H1 (cell line): Measurements from ENCODE around the gene DPP10. TPM values are rescaled to one million over a fixed set of nuclear protein-coding genes. Genes with fewer than 3 reads are reported as not detected.

Experiments
- CTCF ChIA-PET: fragments of 300-600 bp; sonication (Branson Sonifier 250); formaldehyde crosslinking; loops from one replicate; lab custom pipeline; 2021; ENCODE audit not compliant: partially characterized antibody; lab: Charles Lee
- POLR2A ChIA-PET: fragments of 300-600 bp; sonication (Branson Sonifier 250); formaldehyde crosslinking; loops from one replicate; lab custom pipeline; 2021; ENCODE audit warnings: inconsistent platforms; ENCODE audit not compliant: partially characterized antibody; lab: Charles Lee
- DNase-seq, 2 experiments: peaks; one replicate each; pipeline versions ENCODE4 v3.0.0 to v3.0.0-alpha.2; 2010 to 2022; ENCODE audit warnings: low spot score in 2 of 2, low read depth in 1 of 2, mixed read lengths in 1 of 2
- FAIRE-seq: peaks from 2 replicates; lab custom pipeline; 2011; peaks lifted over from hg19 to GRCh38; lab: Jason Lieb, UNC
- H2AFZ ChIP-seq: 2 replicates; pipeline ENCODE4 v1.8.1; 2012; ENCODE audit warnings: low read length, inconsistent platforms
- H2AK5ac ChIP-seq: 2 replicates; pipeline ENCODE4 v1.6.1; 2013; ENCODE audit warnings: low read depth, low read length
- H2BK120ac ChIP-seq: replicated peaks from 2 replicates; pipeline ENCODE3; 2013; ENCODE audit warnings: low read depth, low read length, inconsistent platforms
- H2BK12ac ChIP-seq: 2 replicates; pipeline ENCODE4 v1.6.1; 2013; ENCODE audit warnings: low read depth, low read length
- H2BK15ac ChIP-seq: 2 replicates; pipeline ENCODE4 v1.6.1; 2013; ENCODE audit warnings: low read length
- H2BK20ac ChIP-seq: 2 replicates; pipeline ENCODE4 v1.6.1; 2013; ENCODE audit warnings: low read length
- H2BK5ac ChIP-seq: 2 replicates; pipeline ENCODE4 v1.6.1; 2013; ENCODE audit warnings: low read depth, low read length
- H3K14ac ChIP-seq: 2 replicates; pipeline ENCODE4 v1.6.1; 2013; ENCODE audit warnings: inconsistent platforms; ENCODE audit not compliant: insufficient read length
- H3K18ac ChIP-seq: 2 replicates; pipeline ENCODE4 v1.6.1; 2013; ENCODE audit warnings: low read length; ENCODE audit errors: extremely low read depth
- H3K23ac ChIP-seq: 2 replicates; pipeline ENCODE4 v1.6.1; 2013; ENCODE audit warnings: inconsistent platforms; ENCODE audit not compliant: insufficient read length
- H3K23me2 ChIP-seq: 2 replicates; pipeline ENCODE4 v1.6.1; 2013; ENCODE audit warnings: low read depth, low read length
- H3K27ac ChIP-seq: 2 replicates; pipeline ENCODE4 v1.6.1; 2011; ENCODE audit warnings: low read depth, low read length, inconsistent platforms
- H3K27me3 ChIP-seq, 4 experiments: replicated peaks in 1 of 4; 1 replicate in 1 of 4; 2 replicates in 3 of 4; pipeline versions ENCODE4 v1.6.1 to v1.8.1; 2011 to 2013; ENCODE audit warnings: low read length in 3 of 4, mild to moderate bottlenecking in 3 of 4, inconsistent platforms in 2 of 4, mixed read lengths in 2 of 4, moderate library complexity in 1 of 4; ENCODE audit not compliant: control insufficient read depth in 3 of 4, insufficient read depth in 3 of 4; ENCODE audit errors: extremely low read depth in 1 of 4
- H3K36me3 ChIP-seq, 4 experiments: 2 replicates each; pipeline versions ENCODE4 v1.6.1 to v1.8.1; 2011 to 2013; ENCODE audit warnings: mild to moderate bottlenecking in 4 of 4, low read length in 3 of 4, moderate library complexity in 2 of 4, control low read depth in 1 of 4, inconsistent platforms in 1 of 4; ENCODE audit not compliant: insufficient read depth in 4 of 4, control insufficient read depth in 2 of 4
- H3K4ac ChIP-seq: replicated peaks from 2 replicates; pipeline ENCODE3; 2013; ENCODE audit warnings: low read length, low read depth, mixed read lengths, inconsistent platforms; ENCODE audit not compliant: insufficient read length
- H3K4me1 ChIP-seq, 4 experiments: replicated peaks in 1 of 4; 1 replicate in 1 of 4; 2 replicates in 3 of 4; pipeline versions ENCODE4 v1.6.1 to v1.8.1; 2011 to 2013; ENCODE audit warnings: low read length in 3 of 4, inconsistent platforms in 2 of 4, mixed read lengths in 1 of 4; ENCODE audit not compliant: insufficient read depth in 4 of 4, control insufficient read depth in 3 of 4
- H3K4me2 ChIP-seq, 2 experiments: 2 replicates each; pipeline versions ENCODE4 v1.6.1 to v1.8.1; 2011 to 2013; ENCODE audit warnings: low read depth in 2 of 2, low read length in 2 of 2, control low read depth in 1 of 2, inconsistent platforms in 1 of 2, mild to moderate bottlenecking in 1 of 2; ENCODE audit not compliant: insufficient read depth in 1 of 2
- H3K4me3 ChIP-seq, 4 experiments: fragments of 200-600, 300-600 bp in 1 of 4; sonication (generic), shearing (Covaris generic), sonication (Bioruptor Twin) in 1 of 4; 2 replicates each; pipeline versions ENCODE4 v1.5.1 to v1.8.1; 2011 to 2016; ENCODE audit warnings: low read length in 4 of 4, low read depth in 3 of 4, control low read depth in 2 of 4, inconsistent platforms in 2 of 4, mild to moderate bottlenecking in 2 of 4, mixed read lengths in 1 of 4, moderate library complexity in 1 of 4; ENCODE audit not compliant: insufficient read depth in 2 of 4; ENCODE audit errors: extremely low read depth in 1 of 4
- H3K56ac ChIP-seq: replicated peaks from 2 replicates; pipeline ENCODE3; 2013; ENCODE audit warnings: low read depth, mild to moderate bottlenecking, mixed read lengths, low read length, inconsistent platforms; ENCODE audit not compliant: insufficient read length
- H3K79me1 ChIP-seq: 2 replicates; pipeline ENCODE4 v1.6.1; 2013; ENCODE audit warnings: low read depth, low read length, control low read depth
- H3K79me2 ChIP-seq, 2 experiments: 2 replicates each; pipeline versions ENCODE4 v1.6.1 to v1.8.1; 2012 to 2013; ENCODE audit warnings: low read length in 2 of 2, mild to moderate bottlenecking in 2 of 2, inconsistent platforms in 1 of 2; ENCODE audit not compliant: insufficient read depth in 2 of 2, control insufficient read depth in 1 of 2
- H3K9ac ChIP-seq, 4 experiments: replicated peaks in 1 of 4; 1 replicate in 1 of 4; 2 replicates in 3 of 4; pipeline versions ENCODE4 v1.6.1 to v1.8.1; 2011 to 2013; ENCODE audit warnings: low read depth in 3 of 4, low read length in 3 of 4, control low read depth in 2 of 4, mild to moderate bottlenecking in 2 of 4, moderate library complexity in 2 of 4, inconsistent platforms in 1 of 4; ENCODE audit errors: extremely low read depth in 1 of 4
- H3K9me3 ChIP-seq, 2 experiments: 2 replicates each; pipeline versions ENCODE4 v1.6.1 to v1.8.1; 2012 to 2013; ENCODE audit warnings: mild to moderate bottlenecking in 2 of 2, moderate library complexity in 2 of 2, control low read depth in 1 of 2, inconsistent platforms in 1 of 2, low read depth in 1 of 2, low read length in 1 of 2, mixed read lengths in 1 of 2; ENCODE audit not compliant: insufficient read depth in 2 of 2
- H4K20me1 ChIP-seq, 2 experiments: replicated peaks in 1 of 2; 2 replicates each; pipeline versions ENCODE3 to v1.8.1; 2011 to 2013; ENCODE audit warnings: inconsistent platforms in 2 of 2, low read length in 2 of 2, mild to moderate bottlenecking in 1 of 2; ENCODE audit not compliant: insufficient read depth in 2 of 2, control insufficient read depth in 1 of 2
- H4K5ac ChIP-seq: 2 replicates; pipeline ENCODE4 v1.6.1; 2013; ENCODE audit warnings: low read length, low read depth, mixed read lengths, inconsistent platforms; ENCODE audit not compliant: insufficient read length
- H4K8ac ChIP-seq: 2 replicates; pipeline ENCODE4 v1.8.0; 2013; ENCODE audit warnings: mild to moderate bottlenecking, moderate library complexity, low read length, inconsistent platforms; ENCODE audit not compliant: insufficient read depth; ENCODE audit errors: extremely low read depth
- H4K91ac ChIP-seq: replicated peaks from 2 replicates; pipeline ENCODE3; 2013; ENCODE audit warnings: low read length, mixed read lengths, inconsistent platforms; ENCODE audit not compliant: insufficient read length
- CBX5 ChIP-seq: fragments of 300-800, 300-1000 bp; sonication (generic); IDR thresholded peaks from 2 replicates; pipeline ENCODE4 v1.7.1; 2016; ENCODE audit warnings: antibody characterized with exemption, low read length, low read depth
- CEBPB ChIP-seq: IDR thresholded peaks from 2 replicates; pipeline ENCODE4 v1.6.1; 2012; ENCODE audit warnings: low read depth, low read length
- CHD2 ChIP-seq: IDR thresholded peaks from 2 replicates; pipeline ENCODE4 v1.6.1; 2012; ENCODE audit warnings: low read length, improper control_type of control experiment
- EGR1 ChIP-seq: IDR thresholded peaks from 2 replicates; pipeline ENCODE4 v1.6.1; 2011; ENCODE audit warnings: low read depth, low read length, borderline replicate concordance
- EP300 ChIP-seq, 2 experiments: IDR thresholded peaks; 1 replicate in 1 of 2; 2 replicates in 1 of 2; pipeline ENCODE4 v1.6.1; 2011 to 2012; ENCODE audit warnings: low read depth in 2 of 2, low read length in 2 of 2, mild to moderate bottlenecking in 2 of 2, borderline replicate concordance in 1 of 2, inconsistent platforms in 1 of 2, moderate library complexity in 1 of 2
- NRF1 ChIP-seq: IDR thresholded peaks from 2 replicates; pipeline ENCODE4 v1.6.1; 2011; ENCODE audit warnings: mild to moderate bottlenecking, low read depth, low read length, improper control_type of control experiment
- RBBP5 ChIP-seq: IDR thresholded peaks from 2 replicates; pipeline ENCODE4 v1.7.1; 2012; ENCODE audit warnings: low read depth, mild to moderate bottlenecking, inconsistent platforms, low read length, moderate library complexity, borderline replicate concordance
- SP2 ChIP-seq: IDR thresholded peaks from 2 replicates; pipeline ENCODE4 v1.6.1; 2012; ENCODE audit warnings: mild to moderate bottlenecking, low read length, inconsistent platforms
- SUZ12 ChIP-seq: fragments of 200-600 bp; sonication (generic); IDR thresholded peaks from 2 replicates; pipeline ENCODE4 v1.6.1; 2012; ENCODE audit warnings: mild to moderate bottlenecking, inconsistent platforms, low read length, moderate library complexity, mixed read lengths
- WGBS, 2 experiments: shearing (Covaris generic) in 1 of 2; methylation state at CpG; one replicate each; pipeline versions ENCODE4 v1.1.6 to v1.1.7; 2013 to 2015; ENCODE audit warnings: low lambda C conversion rate in 2 of 2, mixed read lengths in 2 of 2, inconsistent platforms in 1 of 2, low coverage in 1 of 2, missing lambda C conversion rate in 1 of 2; ENCODE audit not compliant: insufficient replicate concordance in 2 of 2, insufficient coverage in 1 of 2, insufficient read length in 1 of 2; ENCODE audit errors: extremely low coverage in 1 of 2, missing lambda C conversion rate in 1 of 2; 5-methylcytosine and 5-hydroxymethylcytosine counted together
- polyA plus RNA-seq, 7 experiments: library from polyadenylated mRNA; depleted of rRNA in 3 of 7; stranded (reverse) in 5 of 7; unstranded in 2 of 7; fragments of >200 nt in 5 of 7; fragments of 200-250 nt in 2 of 7; gene quantifications; 1 replicate in 5 of 7; 2 replicates in 1 of 7; 4 replicates in 1 of 7; pipeline versions ENCODE4 v1.2.1 to v1.2.3, GENCODE V29; 2011 to 2013; ENCODE audit warnings: missing spikeins in 2 of 7, mixed read lengths in 2 of 7
- total RNA-seq: library from RNA; stranded (reverse); fragmentation: NEBNext Ultra II Directional; extraction: Animal tissue kit (Norgen Biotek cat#: 25700); gene quantifications from 2 replicates; pipeline ENCODE4 v1.2.1, GENCODE V29; 2021

The DPP10 gene
- total and polyA plus RNA-seq, 2 of the 8 experiments (the other 6 are each of a cell fraction or from before 2014, with no cell fraction given): 3.3 to 7.2 TPM

DNA sequence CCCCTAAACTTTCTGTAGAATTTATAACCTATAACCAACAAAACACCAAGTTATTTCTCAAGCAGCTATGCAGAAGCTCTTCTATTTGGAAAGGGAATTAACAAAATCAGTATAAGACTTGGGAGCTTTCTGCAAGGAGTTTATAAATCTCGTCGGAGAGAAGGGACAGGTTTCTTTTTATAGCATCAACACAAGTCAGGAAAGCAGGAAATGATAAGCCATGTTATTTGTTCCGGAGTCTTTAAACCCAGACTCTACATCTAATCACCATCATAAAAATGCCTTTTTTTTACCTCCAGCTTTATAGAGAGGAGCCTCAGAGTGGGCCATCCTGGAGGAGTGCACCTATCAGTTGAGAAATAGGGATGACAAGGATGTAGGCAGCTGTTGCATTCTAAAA is 137.1 kb downstream of the DPP10 start:
- ChIA-PET POLR2A (no interaction called here), CTCF (no interaction called here)
- Histone ChIP-seq H3K79me1 (no peaks in the 10 kb centered on the region), H2AFZ (no peak overlapping the region), H4K5ac (no peak overlapping the region), H3K27me3 (no peaks in the 10 kb centered on the region), H3K4ac (no peak overlapping the region), H3K23ac (no peak overlapping the region), H2BK15ac (no peak overlapping the region), H3K27ac (no peak overlapping the region), H2BK5ac (no peak overlapping the region), H2BK20ac (no peak overlapping the region), H2BK120ac (no peak overlapping the region), H3K36me3 (no peaks in the 10 kb centered on the region), H2BK12ac (no peak overlapping the region), H3K4me1 (no peaks in the 10 kb centered on the region), H4K8ac (no peak overlapping the region), H3K18ac (no peak overlapping the region), H3K23me2 (no peaks in the 10 kb centered on the region), H2AK5ac (no peak overlapping the region), H3K14ac (no peak overlapping the region), H3K56ac (no peak overlapping the region), H4K91ac (no peak overlapping the region), H3K4me2 (no peak overlapping the region), H3K9ac (no peak overlapping the region), H3K79me2 (no peaks in the 10 kb centered on the region), H4K20me1 (no peaks in the 10 kb centered on the region), H3K9me3 (no peaks in the 10 kb centered on the region), H3K4me3 (no peak overlapping the region)
- TF ChIP-seq EGR1 (no peak), CEBPB (no peak), SUZ12 (no peak), SP2 (no peak), EP300 (IDR thresholded peaks at IDR 0.05; ENCODE audit: borderline replicate concordance in 1 of 2, low read depth in 2 of 2, low read length in 2 of 2) (no peak), CHD2 (no peak), NRF1 (no peak), RBBP5 (no peak), CBX5 (no peak)
- no peak for DNase-seq
- FAIRE-seq: no peak
- WGBS, 2 experiments: 97% methylated on average over 3 of the region's 3 CpGs; no CpG with 5 or more reads in 1 of the 2 experiments
